OCI-LY7 (cell line): ENCODE measurements around the gene LY6G5C. TPM values are rescaled to one million over a fixed set of nuclear protein-coding genes. Genes with fewer than 3 reads are reported as not detected.

Source experiments
- BruUV-seq: library from RNA; stranded (reverse); fragments of 400-500 nt; replicated peaks from 2 replicates; lab custom pipeline; 2021; lab: Mats Ljungman, UMichigan
- CTCF ChIA-PET: fragments of 300-600 bp; sonication (Branson Sonifier 250); formaldehyde crosslinking; loops from one replicate; lab custom pipeline; 2022; ENCODE audit warnings: antibody characterized with exemption; ENCODE audit not compliant: unreplicated experiment; lab: Charles Lee
- POLR2A ChIA-PET: fragments of 300-600 bp; sonication (Branson Sonifier 250); formaldehyde crosslinking; loops from one replicate; lab custom pipeline; 2022; ENCODE audit warnings: antibody characterized with exemption; lab: Charles Lee
- DNase-seq: peaks from one replicate; pipeline ENCODE4 v3.0.0-alpha.2; 2015; ENCODE audit warnings: low spot score
- H2AFZ ChIP-seq: fragments of 200-600 bp; sonication (generic), shearing (Covaris generic); 2 replicates; pipeline ENCODE4 v1.6.1; 2014; ENCODE audit warnings: mild to moderate bottlenecking, antibody characterized with exemption, low read length, moderate library complexity
- H3K27ac ChIP-seq: fragments of 200-600 bp; sonication (generic); 2 replicates; pipeline ENCODE4 v1.5.1; 2014; ENCODE audit warnings: mixed run types, low read depth, mild to moderate bottlenecking, moderate library complexity, low read length, inconsistent platforms; ENCODE audit not compliant: poor library complexity, severe bottlenecking
- H3K36me3 ChIP-seq: fragments of 200-600 bp; sonication (generic); 2 replicates; pipeline ENCODE4 v1.6.1; 2014; ENCODE audit warnings: mild to moderate bottlenecking, antibody characterized with exemption, low read length, moderate library complexity, mixed read lengths; ENCODE audit not compliant: insufficient read depth
- H3K4me1 ChIP-seq: fragments of 200-600 bp; sonication (generic); 2 replicates; pipeline ENCODE4 v1.5.1; 2014; ENCODE audit warnings: mild to moderate bottlenecking, low read length; ENCODE audit not compliant: insufficient read depth, poor library complexity, severe bottlenecking
- H3K4me2 ChIP-seq: fragments of 200-600 bp; sonication (generic); 2 replicates; pipeline ENCODE4 v1.6.1; 2014; ENCODE audit warnings: mild to moderate bottlenecking, low read length
- H3K4me3 ChIP-seq: fragments of 200-600 bp; sonication (generic); 2 replicates; pipeline ENCODE4 v1.5.1; 2014; ENCODE audit warnings: mild to moderate bottlenecking, low read depth, low read length; ENCODE audit not compliant: poor library complexity, severe bottlenecking
- H3K79me2 ChIP-seq: fragments of 200-600 bp; sonication (generic); 2 replicates; pipeline ENCODE4 v1.6.1; 2016; ENCODE audit warnings: low read depth, mild to moderate bottlenecking, low read length, moderate library complexity, mixed read lengths; ENCODE audit not compliant: insufficient read depth
- H3K9me2 ChIP-seq: fragments of 200-600 bp; sonication (generic); 2 replicates; pipeline ENCODE4 v1.6.1; 2016; ENCODE audit warnings: mild to moderate bottlenecking, low read length, mixed read lengths; ENCODE audit not compliant: insufficient read depth
- H3K9me3 ChIP-seq: fragments of 200-600 bp; sonication (generic); 2 replicates; pipeline ENCODE4 v1.6.1; 2014; ENCODE audit warnings: mild to moderate bottlenecking, mixed run types, low read length, mixed read lengths
- H4K20me1 ChIP-seq: fragments of 200-600 bp; sonication (generic); 2 replicates; pipeline ENCODE4 v1.6.1; 2014; ENCODE audit warnings: mild to moderate bottlenecking, antibody characterized with exemption, low read length, moderate library complexity, mixed read lengths; ENCODE audit not compliant: insufficient read depth
- CTCF ChIP-seq: fragments of 200-600 bp; sonication (generic); conservative IDR thresholded peaks from 2 replicates; pipeline ENCODE4 v1.5.1; 2014; ENCODE audit warnings: mild to moderate bottlenecking, antibody characterized with exemption, low read length, moderate library complexity, mixed read lengths
- EZH2phosphoT487 ChIP-seq: fragments of 200-600 bp; sonication (generic); IDR thresholded peaks from 2 replicates; pipeline ENCODE4 v1.6.1; 2018; ENCODE audit warnings: low read depth, borderline replicate concordance, mild to moderate bottlenecking, mixed run types, antibody characterized with exemption, low read length, moderate library complexity, mixed read lengths
- intact Hi-C: fragments of 100-400 bp; cut with micrococcal nuclease; formaldehyde crosslinking; loops from one replicate; pipeline ENCODE4 v1.10.0; 2022; ENCODE audit not compliant: unreplicated experiment
- total RNA-seq, 2 experiments: library from RNA; depleted of rRNA in 1 of 2; stranded (reverse); fragments of >200 nt in 1 of 2; shearing (Covaris generic) in 1 of 2; gene quantifications; 2 replicates each; pipeline ENCODE4 v1.2.3, GENCODE V29; 2014 to 2022

Gene LY6G5C
- total RNA-seq, 2 experiments from 2014 or later, result 1.8 to 3.5 TPM

DNA sequence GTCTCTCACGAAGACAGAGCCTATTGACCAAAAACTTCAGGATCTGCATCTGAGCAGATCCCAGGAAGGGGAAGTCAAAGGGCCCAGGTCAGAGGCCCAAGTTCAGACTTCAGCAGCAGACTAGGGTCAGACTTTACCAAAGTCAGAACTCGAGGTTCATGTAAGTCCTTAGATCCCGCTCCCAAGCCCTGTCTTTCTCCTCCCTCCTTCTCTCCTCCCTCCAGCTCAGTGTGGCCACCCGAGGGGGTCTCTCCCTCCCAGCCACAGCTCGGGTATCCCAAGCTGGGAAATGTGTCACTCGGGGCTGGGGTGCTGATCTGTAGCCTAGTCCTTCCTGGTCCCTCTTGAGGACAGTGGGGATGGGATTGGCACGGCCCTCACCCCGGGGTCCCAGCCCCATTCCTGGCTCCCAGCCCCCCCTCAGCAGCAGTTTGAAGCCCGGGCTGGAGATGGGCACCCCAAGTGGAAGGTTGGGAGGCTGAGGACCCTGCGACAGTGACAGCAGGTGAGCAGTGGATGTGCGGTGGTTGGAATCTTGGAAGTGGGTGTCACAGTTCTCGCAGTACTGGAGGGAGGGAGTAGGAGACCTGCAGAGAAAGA, 18.6 kb downstream of the LY6G5C start:
- peaks cover 40% of the 10 kb centered on the region for H3K36me3 ChIP-seq
- intact Hi-C loops, result no loop called here
- H3K9me2 ChIP-seq, result no peaks in the 10 kb centered on the region
- H3K9me3 ChIP-seq, result no peaks in the 10 kb centered on the region
- H3K4me2 ChIP-seq, result peak overlapping the region; percentile 97
- 0 out of 2 replicates have a peak, but pooled peaks cover 3% of the 10 kb centered on the region for H4K20me1 ChIP-seq
- CTCF ChIA-PET, result no interaction called here
- POLR2A ChIA-PET, result interaction anchor here (0.6 to 2.0 kb wide), 6 partner anchors 9 to 309 kb away, joined by 3 to 10 read pairs (median 4); partner anchors contain the start of genes BAG6 and HSPA1B
- peaks cover 45% of the 10 kb centered on the region for H3K79me2 ChIP-seq
- H3K4me1 ChIP-seq, result peaks cover 62% of the 10 kb centered on the region
- DNase-seq, result no peak
- no peak overlapping the region for H3K4me3 ChIP-seq
- peak overlapping the region; percentile 19 for H3K27ac ChIP-seq
- no peak overlapping the region for H2AFZ ChIP-seq
- BruUV-seq, result no TSS peak
- TF ChIP-seq CTCF (no peak), EZH2phosphoT487 (no peak)

DNA sequence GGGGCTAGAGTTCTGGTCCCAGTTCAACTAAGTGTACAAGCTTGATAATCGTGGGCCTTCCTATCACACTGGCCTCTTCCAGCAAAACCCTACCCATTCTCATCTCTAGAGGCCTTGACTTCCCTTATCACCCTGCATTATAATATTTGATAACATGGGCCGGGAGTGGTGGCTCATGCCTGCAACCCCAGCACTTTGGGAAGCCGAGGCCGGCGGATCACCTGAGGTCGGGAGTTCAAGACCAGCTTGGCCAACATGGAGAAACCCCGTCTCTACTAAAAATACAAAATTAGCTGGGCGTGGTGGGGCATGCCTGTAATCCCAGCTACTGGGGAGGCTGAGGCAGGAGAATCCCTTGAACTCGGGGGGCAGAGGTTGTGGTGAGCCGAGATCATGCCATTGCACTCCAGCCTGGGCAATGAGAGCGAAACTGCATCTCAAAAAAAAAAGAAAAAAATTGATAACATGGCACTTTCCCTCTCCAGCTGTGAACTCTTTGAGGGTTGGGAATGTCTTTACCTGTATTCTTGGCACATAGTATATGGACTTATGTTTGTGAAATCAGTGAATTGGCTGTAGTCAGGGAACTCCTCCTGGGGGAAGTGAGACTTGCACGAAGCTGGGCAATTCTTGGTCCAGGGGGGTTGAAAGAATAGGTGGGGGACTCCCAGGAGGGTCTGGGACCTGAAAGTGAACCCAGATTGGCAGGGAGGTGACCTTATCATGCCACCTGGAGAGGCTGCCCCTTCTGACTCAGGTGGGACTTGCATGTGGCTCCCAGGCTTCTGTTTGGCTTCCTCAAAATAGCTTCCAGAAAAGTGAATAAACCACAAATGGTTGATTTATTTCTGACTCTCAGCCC, 19.4 kb downstream of the LY6G5C start:
- TF ChIP-seq EZH2phosphoT487, result no peak
- 0 out of 2 replicates have a peak, but pooled peaks have one; percentile 12 for TF ChIP-seq CTCF
- POLR2A ChIA-PET, result interaction anchor here (0.6 to 1.9 kb wide), 6 partner anchors 9 to 223 kb away, joined by 3 to 8 read pairs (median 4); partner anchors contain the start of genes BAG6 and LSM2
- Histone ChIP-seq H3K27ac (peak overlapping the region; percentile 43), H2AFZ (no peak overlapping the region), H3K9me2 (no peaks in the 10 kb centered on the region), H3K4me3 (peak overlapping the region; percentile 75), H3K36me3 (peaks cover 34% of the 10 kb centered on the region), H3K4me1 (peaks cover 55% of the 10 kb centered on the region), H3K79me2 (peaks cover 38% of the 10 kb centered on the region), H3K9me3 (no peaks in the 10 kb centered on the region), H3K4me2 (peak overlapping the region; percentile 97), H4K20me1 (0 out of 2 replicates have a peak, but pooled peaks cover 2% of the 10 kb centered on the region)
- CTCF ChIA-PET, result no interaction called here
- no peak for DNase-seq
- intact Hi-C loops, result no loop called here
- BruUV-seq, result no TSS peak
